Measurements from ENCODE around the gene ABCC11. TPM values are rescaled to one million over a fixed set of nuclear protein-coding genes. Genes with fewer than 3 reads are reported as not detected.

The ABCC11 gene
- total and polyA plus RNA-seq, 2 donors (not counting 1 experiment from before 2014, with no cell fraction given), result 0.09 TPM; not detected in 1

GRCh38 chr16:48269011-48269410, 21.7 kb upstream of the ABCC11 start:
- H3K27ac ChIP-seq (ENCODE audit: low read length in 2 of 2), result no peak overlapping the region
- no peaks in the 10 kb centered on the region for H3K9me3 ChIP-seq (ENCODE audit: control extremely low read depth in 1 of 3, control insufficient read depth in 2 of 3, insufficient read depth in 1 of 3, low read length in 2 of 3)
- ATAC-seq (ENCODE audit: low read depth), result no peak
- no peak overlapping the region for H3K4me2 ChIP-seq (replicated peaks; ENCODE audit: low read depth, low read length, poor library complexity, severe bottlenecking)
- ChIA-PET POLR2A (no interaction called here), CTCF (interaction anchor here (0.6 kb wide), 1 partner anchor 1660 kb away, joined by 3 read pairs; no protein-coding TSS in a partner anchor)
- DNase-seq, result no peak
- no peak overlapping the region for H3K9ac ChIP-seq (ENCODE audit: low read length)
- H3K36me3 ChIP-seq (replicated peaks in 1 of 2; ENCODE audit: control extremely low read depth in 1 of 2, control insufficient read depth in 1 of 2, extremely low read depth in 1 of 2, insufficient read depth in 2 of 2, low read length in 1 of 2), result peaks cover 1 to 49% of the 10 kb centered on the region in 2 experiments
- H3K4me3 Mint-ChIP-seq, result no peak overlapping the region
- no peak overlapping the region for H2AFZ ChIP-seq (ENCODE audit: insufficient read depth, low read depth, low read length, poor library complexity, severe bottlenecking)
- H3K4me3 ChIP-seq (ENCODE audit: control extremely low read depth in 1 of 5, extremely low read depth in 1 of 5, insufficient read depth in 1 of 5, low read depth in 2 of 5, low read length in 4 of 5), result no peak overlapping the region
- TF ChIP-seq EZH2 (IDR thresholded peaks at IDR 0.05; ENCODE audit: borderline replicate concordance, insufficient read depth, low read depth, low read length, poor library complexity, severe bottlenecking) (no peak), CTCF (IDR thresholded peaks at IDR 0.05) (no peak)
- no peak overlapping the region for H3K27ac Mint-ChIP-seq
- no peaks in the 10 kb centered on the region for H3K9me3 Mint-ChIP-seq (ENCODE audit: insufficient read depth)
- no peaks in the 10 kb centered on the region for H3K4me1 ChIP-seq (ENCODE audit: control insufficient read depth in 2 of 2, insufficient read depth in 2 of 2, low read length in 2 of 2)
- no peaks in the 10 kb centered on the region for H4K20me1 ChIP-seq (ENCODE audit: control insufficient read depth, insufficient read depth, low read length, poor library complexity, severe bottlenecking)
- intact Hi-C loops (cut with micrococcal nuclease), result no loop called here
- no peaks in the 10 kb centered on the region for H3K27me3 Mint-ChIP-seq
- H3K4me1 Mint-ChIP-seq, result peaks cover 2% of the 10 kb centered on the region
- no peaks in the 10 kb centered on the region for H3K79me2 ChIP-seq (ENCODE audit: control insufficient read depth, insufficient read depth, low read length)
- no peaks in the 10 kb centered on the region for H3K27me3 ChIP-seq (replicated peaks in 1 of 4; ENCODE audit: control extremely low read depth in 1 of 4, control insufficient read depth in 3 of 4, insufficient read depth in 4 of 4, low read length in 3 of 4)

GRCh38 chr16:48262631-48263030, 15.3 kb upstream of the ABCC11 start:
- ATAC-seq (ENCODE audit: low read depth), result no peak
- no peaks in the 10 kb centered on the region for H3K27me3 ChIP-seq (replicated peaks in 1 of 4; ENCODE audit: control extremely low read depth in 1 of 4, control insufficient read depth in 3 of 4, insufficient read depth in 4 of 4, low read length in 3 of 4)
- Mint-ChIP-seq H3K9me3 (ENCODE audit: insufficient read depth) (peaks cover 7% of the 10 kb centered on the region), H3K4me1 (no peaks in the 10 kb centered on the region), H3K27ac (no peak overlapping the region), H3K4me3 (no peak overlapping the region), H3K27me3 (no peaks in the 10 kb centered on the region)
- no peak overlapping the region for H3K9ac ChIP-seq (ENCODE audit: low read length)
- no CpG with 5 or more reads among the region's 2 CpGs for WGBS (ENCODE audit: insufficient coverage)
- no peaks in the 10 kb centered on the region for H4K20me1 ChIP-seq (ENCODE audit: control insufficient read depth, insufficient read depth, low read length, poor library complexity, severe bottlenecking)
- ChIA-PET CTCF (no interaction called here), POLR2A (no interaction called here)
- TF ChIP-seq CTCF (IDR thresholded peaks at IDR 0.05) (no peak), EZH2 (IDR thresholded peaks at IDR 0.05; ENCODE audit: borderline replicate concordance, insufficient read depth, low read depth, low read length, poor library complexity, severe bottlenecking) (no peak)
- no peak overlapping the region for H3K27ac ChIP-seq (ENCODE audit: low read length in 2 of 2)
- H3K4me3 ChIP-seq (ENCODE audit: control extremely low read depth in 1 of 5, extremely low read depth in 1 of 5, insufficient read depth in 1 of 5, low read depth in 2 of 5, low read length in 4 of 5), result no peak overlapping the region
- H3K36me3 ChIP-seq (replicated peaks in 1 of 2; ENCODE audit: control extremely low read depth in 1 of 2, control insufficient read depth in 1 of 2, extremely low read depth in 1 of 2, insufficient read depth in 2 of 2, low read length in 1 of 2), result peaks cover 17 to 67% of the 10 kb centered on the region in 2 experiments
- H2AFZ ChIP-seq (ENCODE audit: insufficient read depth, low read depth, low read length, poor library complexity, severe bottlenecking), result no peak overlapping the region
- H3K79me2 ChIP-seq (ENCODE audit: control insufficient read depth, insufficient read depth, low read length), result no peaks in the 10 kb centered on the region
- peaks cover 0 to 6% (median 5%) of the 10 kb centered on the region in 3 donors for H3K9me3 ChIP-seq (ENCODE audit: control extremely low read depth in 1 of 3, control insufficient read depth in 2 of 3, insufficient read depth in 1 of 3, low read length in 2 of 3)
- H3K4me2 ChIP-seq (replicated peaks; ENCODE audit: low read depth, low read length, poor library complexity, severe bottlenecking), result no peak overlapping the region
- DNase-seq, result no peak
- intact Hi-C loops (cut with micrococcal nuclease), result no loop called here
- H3K4me1 ChIP-seq (ENCODE audit: control insufficient read depth in 2 of 2, insufficient read depth in 2 of 2, low read length in 2 of 2), result no peaks in the 10 kb centered on the region
